NT2/D1 (cell line): Measurements from ENCODE around the gene DPP3.
A peak's percentile ranks its signal among the peaks of the same experiment; 100 is the strongest.
"Not testable (repeated sequence)": the region's sequence is repeated elsewhere in the genome, so short reads cannot be mapped to it uniquely, and the experiment has no call there.

Experiments used
- DNase-seq: peaks from one replicate; pipeline ENCODE4 v3.0.0-alpha.2; 2011; ENCODE audit warnings: low read depth, low spot score
- H3K27me3 ChIP-seq: 2 replicates; pipeline ENCODE4 v1.6.0; 2011; ENCODE audit warnings: mild to moderate bottlenecking; ENCODE audit not compliant: insufficient read length, insufficient read depth
- H3K36me3 ChIP-seq: 2 replicates; pipeline ENCODE4 v1.6.1; 2011; ENCODE audit warnings: mild to moderate bottlenecking, low read length, mixed read lengths; ENCODE audit not compliant: insufficient read depth, insufficient read length
- H3K4me1 ChIP-seq: 2 replicates; pipeline ENCODE4 v1.5.1; 2011; ENCODE audit not compliant: insufficient read depth, insufficient read length
- H3K4me3 ChIP-seq: 2 replicates; pipeline ENCODE4 v1.5.1; 2011; ENCODE audit warnings: low read depth; ENCODE audit not compliant: insufficient read length
- H3K9ac ChIP-seq: 2 replicates; pipeline ENCODE4 v1.6.0; 2011; ENCODE audit warnings: low read depth; ENCODE audit not compliant: insufficient read length
- H3K9me3 ChIP-seq: 2 replicates; pipeline ENCODE4 v1.5.1; 2011; ENCODE audit warnings: mild to moderate bottlenecking, low read length; ENCODE audit not compliant: insufficient read depth
- SUZ12 ChIP-seq: IDR thresholded peaks from 2 replicates; pipeline ENCODE4 v1.6.1; 2011; ENCODE audit not compliant: insufficient read length, insufficient read depth; ENCODE audit errors: extremely low read depth
- YY1 ChIP-seq: IDR thresholded peaks from 2 replicates; pipeline ENCODE4 v1.6.1; 2011; ENCODE audit not compliant: insufficient read length, insufficient read depth
- ZNF274 ChIP-seq: IDR thresholded peaks from 2 replicates; pipeline ENCODE4 v1.6.1; 2011; ENCODE audit warnings: mild to moderate bottlenecking, low read depth, low read length

DPP3 gene

DNA sequence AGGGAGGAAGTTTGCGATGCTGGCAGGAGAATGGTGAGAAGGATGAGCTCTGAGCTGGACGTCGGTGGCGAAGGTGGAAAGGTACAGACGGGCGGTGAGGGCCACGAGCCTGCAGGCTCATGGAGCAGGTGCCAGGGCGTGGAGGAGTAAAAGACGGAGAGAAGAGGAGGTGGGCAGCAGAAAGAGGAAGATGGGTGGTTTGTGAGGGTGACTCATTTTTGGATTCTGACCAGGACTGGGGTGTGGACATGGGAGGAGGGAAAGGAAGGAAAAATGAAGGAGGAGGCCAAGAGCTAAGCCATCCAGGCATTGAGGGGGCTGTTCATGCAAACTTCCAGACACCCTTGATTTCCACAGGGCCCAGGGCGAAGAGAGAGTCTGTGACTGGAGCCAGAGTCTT, 62.1 kb downstream of the DPP3 start:
- peak overlapping the region; percentile 37 for H3K9ac ChIP-seq
- no peak for TF ChIP-seq ZNF274
- no peak for TF ChIP-seq YY1
- TF ChIP-seq SUZ12: no peak
- no peak for DNase-seq

DNA sequence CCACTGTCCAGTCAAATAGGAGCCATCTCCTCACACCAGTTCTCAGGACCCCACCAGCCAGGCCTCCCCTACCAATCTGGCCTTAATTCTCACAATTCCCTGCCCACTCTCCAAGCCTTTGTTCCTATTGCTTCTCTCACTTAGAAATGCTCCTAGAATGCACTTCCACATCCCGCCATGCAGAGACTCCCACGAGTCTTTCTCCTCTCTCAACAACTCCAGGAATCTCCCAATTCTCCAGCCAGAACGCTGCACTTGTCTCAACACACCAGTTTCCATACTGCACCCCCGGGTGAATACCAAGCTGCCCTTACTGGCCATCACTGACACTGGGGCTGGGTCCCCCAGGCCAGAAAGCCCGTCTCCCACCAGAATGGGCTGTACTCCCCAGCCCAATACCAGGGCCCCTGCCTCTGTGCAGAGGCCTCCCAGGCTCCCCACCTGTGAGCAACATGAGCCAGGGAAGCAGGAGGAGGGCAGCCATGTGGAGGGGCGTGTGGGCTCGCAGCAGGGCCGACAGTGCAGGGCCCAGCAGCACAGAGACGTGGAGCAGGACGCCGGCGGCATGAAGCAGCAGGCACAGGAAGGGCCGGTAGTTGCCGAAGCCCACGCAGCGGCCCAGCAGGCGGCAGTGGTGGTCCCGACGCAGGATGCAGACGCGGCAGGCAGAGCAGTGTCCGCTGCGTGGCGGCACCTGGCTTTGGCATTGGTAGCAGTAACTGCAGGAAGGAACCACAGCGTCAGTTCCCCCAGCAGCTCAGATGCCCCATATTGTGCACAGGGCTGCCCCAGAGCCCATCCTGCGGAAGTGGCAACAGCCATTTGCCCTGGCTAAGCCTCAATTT, 63.3 kb downstream of the DPP3 start:
- Histone ChIP-seq H3K4me1 (peaks cover 29% of the 10 kb centered on the region), H3K4me3 (no peak overlapping the region), H3K27me3 (no peaks in the 10 kb centered on the region), H3K9me3 (no peaks in the 10 kb centered on the region), H3K36me3 (peaks cover 25% of the 10 kb centered on the region), H3K9ac (peak overlapping the region; percentile 29)
- TF ChIP-seq SUZ12 (no peak), ZNF274 (no peak), YY1 (no peak)
- DNase-seq: no peak

More for the DNA sequence above, 62.1 kb downstream of the DPP3 start:
- H3K27me3 ChIP-seq: no peaks in the 10 kb centered on the region
- no peak overlapping the region for H3K4me3 ChIP-seq
- H3K36me3 ChIP-seq: peaks cover 26% of the 10 kb centered on the region
- H3K9me3 ChIP-seq: no peaks in the 10 kb centered on the region
- H3K4me1 ChIP-seq: peaks cover 27% of the 10 kb centered on the region

DNA sequence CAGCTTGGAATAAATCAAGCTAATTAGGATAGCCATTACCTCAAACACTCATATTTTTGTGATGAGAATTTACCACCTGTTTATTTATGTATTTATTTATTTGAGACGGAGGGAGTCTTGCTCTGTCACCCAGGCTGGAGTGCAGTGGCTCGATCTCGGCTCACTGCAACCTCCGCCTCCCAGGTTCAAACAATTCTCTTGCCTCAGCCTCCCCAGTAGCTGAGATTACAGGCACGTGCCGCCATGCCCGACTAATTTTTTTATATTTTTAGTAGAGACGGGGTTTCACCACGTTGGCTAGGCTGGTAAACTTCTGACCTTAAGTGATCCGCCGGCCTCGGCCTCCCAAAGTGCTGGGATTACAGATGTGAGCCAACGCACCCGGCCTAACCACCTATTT, 64.7 kb downstream of the DPP3 start:
- not testable (repeated sequence) for DNase-seq, H3K9me3 ChIP-seq, H3K27me3 ChIP-seq
- H3K36me3 ChIP-seq: peaks cover 19% of the 10 kb centered on the region
- peak overlapping the region; percentile 89 for H3K4me3 ChIP-seq
- H3K4me1 ChIP-seq: peaks cover 18% of the 10 kb centered on the region
- H3K9ac ChIP-seq: peak overlapping the region; percentile 92

DNA sequence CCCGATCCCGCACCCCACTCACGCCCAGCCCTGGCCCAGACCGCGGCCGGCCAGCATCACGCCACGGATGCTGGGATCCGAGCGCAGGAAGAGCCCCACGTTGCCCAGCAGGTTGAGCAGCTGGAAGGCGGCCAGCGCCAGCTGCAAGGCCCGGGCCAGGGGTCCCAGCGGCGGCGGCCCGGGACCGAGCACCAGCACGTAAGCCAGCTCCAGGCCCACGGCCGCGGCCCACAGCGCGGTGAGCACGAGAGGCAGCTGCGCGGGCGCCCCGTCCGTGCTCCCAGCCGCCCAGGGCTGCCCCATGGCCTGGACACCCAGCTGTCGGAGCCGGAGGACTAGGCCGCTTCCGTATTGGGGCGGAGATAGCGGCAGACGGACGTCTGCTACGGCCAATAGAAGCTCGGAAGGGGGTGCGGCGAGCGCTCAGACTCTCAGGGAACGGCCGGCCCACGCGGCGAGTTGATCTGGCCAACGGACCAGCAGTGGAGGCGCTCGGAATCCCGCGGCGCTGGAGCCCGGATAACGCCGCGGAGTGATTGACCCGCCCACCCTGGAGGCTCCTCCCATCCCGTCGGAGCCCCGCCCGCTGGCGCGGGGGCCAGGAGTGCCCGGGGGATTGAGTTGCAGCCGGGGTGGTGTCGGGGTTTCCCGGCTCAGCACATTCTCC, 65.6 kb downstream of the DPP3 start, which contains the start of gene ZDHHC24:
TSS of gene ZDHHC24 (minus strand) at position 348 of the 667 bp plus-strand sequence. CDS start at position 303, 45 bp downstream.
- Histone ChIP-seq H3K4me3 (peak within 1 kb of the TSS; percentile 89), H3K9ac (peak within 1 kb of the TSS; percentile 92), H3K9me3 (no peaks in the 10 kb centered on the region), H3K4me1 (peaks cover 18% of the 10 kb centered on the region), H3K27me3 (no peaks in the 10 kb centered on the region), H3K36me3 (peaks cover 19% of the 10 kb centered on the region)
- no peak for TF ChIP-seq SUZ12
- no peak for TF ChIP-seq ZNF274
- TF ChIP-seq YY1: no peak
- DNase-seq: peak; percentile 93

DNA sequence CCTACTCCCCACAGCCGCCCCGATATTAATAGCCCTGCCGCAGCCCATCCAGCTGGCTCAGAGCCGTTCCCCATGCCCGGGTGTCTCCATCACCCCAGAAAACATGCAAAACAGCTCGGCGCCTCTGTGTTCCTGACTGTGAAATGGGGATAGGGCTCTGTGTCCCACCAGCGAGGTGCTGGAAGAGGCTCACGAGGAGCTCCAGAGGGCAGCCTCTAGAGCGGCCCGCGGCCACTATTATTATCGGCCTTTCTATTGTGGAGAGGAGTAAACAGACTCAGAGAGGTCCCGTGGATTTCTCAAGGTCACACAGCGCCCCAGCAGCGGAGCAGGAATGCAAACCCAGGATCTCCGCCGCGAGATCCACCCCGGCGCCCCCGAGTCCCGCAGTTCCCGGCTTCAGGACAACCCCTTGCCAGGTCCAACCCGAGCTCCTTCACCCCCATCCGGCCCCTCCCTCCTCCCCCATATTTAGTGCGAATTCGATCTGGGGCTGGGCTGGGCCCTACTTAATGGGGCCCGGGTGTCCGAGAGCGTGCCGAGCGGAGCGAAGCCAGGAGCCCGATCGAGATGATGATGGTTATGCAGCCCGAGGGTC, 66.2 kb downstream of the DPP3 start, which contains the start of gene ACTN3:
TSS of gene ACTN3 (plus strand) at position 536 of the 598 bp plus-strand sequence. CDS start at position 571, 35 bp downstream.
- H3K4me1 ChIP-seq: peaks cover 23% of the 10 kb centered on the region
- no peak for DNase-seq
- no peak for TF ChIP-seq YY1
- TF ChIP-seq ZNF274: no peak
- TF ChIP-seq SUZ12: no peak
- H3K9me3 ChIP-seq: no peaks in the 10 kb centered on the region
- peak within 1 kb of the TSS; percentile 89 for H3K4me3 ChIP-seq
- no peaks in the 10 kb centered on the region for H3K27me3 ChIP-seq
- H3K36me3 ChIP-seq: peaks cover 16% of the 10 kb centered on the region
- peak within 1 kb of the TSS; percentile 92 for H3K9ac ChIP-seq

DNA sequence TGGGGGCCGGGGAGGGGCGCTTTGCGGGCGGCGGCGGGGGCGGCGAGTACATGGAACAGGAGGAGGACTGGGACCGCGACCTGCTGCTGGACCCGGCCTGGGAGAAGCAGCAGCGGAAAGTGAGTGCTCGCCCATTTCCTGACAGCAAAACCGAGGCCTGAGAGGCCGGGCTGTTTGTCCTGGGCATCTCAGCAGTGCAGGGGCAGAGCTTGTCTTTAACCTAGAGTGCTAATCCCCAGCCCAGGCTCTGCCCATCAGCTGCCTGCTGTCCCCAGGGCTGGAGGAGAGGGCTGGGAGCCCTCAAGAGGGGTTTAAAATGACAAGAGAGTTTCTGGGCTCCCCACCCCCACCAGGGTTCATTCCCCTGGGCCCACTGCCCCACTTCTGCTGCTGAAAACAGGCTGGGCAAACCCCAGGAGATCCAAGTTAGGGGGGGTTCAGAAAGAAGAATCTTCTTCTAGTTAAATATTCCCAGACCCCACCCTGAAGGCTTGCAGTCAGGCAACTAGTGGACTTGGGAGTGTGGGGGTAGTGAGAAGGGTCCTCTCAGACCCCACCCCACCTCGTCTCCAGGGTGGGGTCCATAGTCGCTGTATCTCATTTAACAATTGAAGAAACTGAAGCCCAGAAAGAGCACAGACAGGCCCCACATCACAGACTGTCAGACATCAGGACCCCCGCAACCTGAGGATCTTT, 66.9 kb downstream of the DPP3 start:
- no peaks in the 10 kb centered on the region for H3K27me3 ChIP-seq
- no peak for TF ChIP-seq ZNF274
- no peak for TF ChIP-seq SUZ12
- no peak for TF ChIP-seq YY1
- DNase-seq: no peak
- H3K4me1 ChIP-seq: peaks cover 17% of the 10 kb centered on the region
- peaks cover 10% of the 10 kb centered on the region for H3K36me3 ChIP-seq
- no peak overlapping the region for H3K4me3 ChIP-seq
- H3K9me3 ChIP-seq: no peaks in the 10 kb centered on the region
- H3K9ac ChIP-seq: peak overlapping the region; percentile 1

DNA sequence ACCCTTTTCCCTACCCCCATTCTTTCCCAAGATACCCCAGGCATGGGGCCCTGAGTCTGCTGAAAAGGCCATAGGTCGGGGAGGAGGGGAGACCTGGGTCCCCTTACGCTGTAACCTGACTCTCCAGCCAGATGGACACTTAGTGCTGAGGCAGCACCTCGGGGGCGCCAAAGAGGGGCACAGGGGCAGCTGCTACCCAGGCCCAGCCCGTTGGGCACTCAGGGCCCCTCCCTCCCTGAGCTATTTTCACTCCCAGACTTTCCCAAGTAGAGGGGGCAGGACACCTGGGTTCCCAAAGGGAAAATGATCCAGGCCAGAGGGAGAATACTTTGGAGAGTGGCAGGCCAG, 67.4 kb downstream of the DPP3 start:
- Histone ChIP-seq H3K4me1 (peaks cover 13% of the 10 kb centered on the region), H3K9me3 (no peaks in the 10 kb centered on the region), H3K9ac (no peak overlapping the region), H3K27me3 (no peaks in the 10 kb centered on the region), H3K36me3 (peaks cover 5% of the 10 kb centered on the region), H3K4me3 (no peak overlapping the region)
- TF ChIP-seq YY1 (no peak), SUZ12 (no peak), ZNF274 (no peak)
- no peak for DNase-seq
